ENCODE measurements around the gene CLOCK.

The CLOCK gene

GRCh38 chr4:55539658-55540057, 7.1 kb downstream of the CLOCK start:
- no peak for DNase-seq

- DNase-seq: no peak
Measured at GRCh38 chr4:55538531-55538930, 8.2 kb downstream of the CLOCK start.

GRCh38 chr4:55534306-55534705, 12.4 kb downstream of the CLOCK start:
- DNase-seq: no peak

GRCh38 chr4:55530691-55531090, 16.0 kb downstream of the CLOCK start:
- no peak for DNase-seq

- DNase-seq: no peak
Measured at GRCh38 chr4:55530167-55530566, 16.5 kb downstream of the CLOCK start.

GRCh38 chr4:55528491-55528890, 18.2 kb downstream of the CLOCK start:
- no peak for DNase-seq

GRCh38 chr4:55524844-55525571, 21.7 kb downstream of the CLOCK start:
- DNase-seq: no peak

GRCh38 chr4:55518442-55518841, 28.3 kb downstream of the CLOCK start:
- DNase-seq: no peak

GRCh38 chr4:55517526-55518229, 29.0 kb downstream of the CLOCK start:
- no peak for DNase-seq

- DNase-seq: no peak
Measured at GRCh38 chr4:55512922-55513571, 33.7 kb downstream of the CLOCK start.

GRCh38 chr4:55512077-55512476, 34.6 kb downstream of the CLOCK start:
- DNase-seq: no peak

- DNase-seq: no peak
Measured at GRCh38 chr4:55510685-55511084, 36.0 kb downstream of the CLOCK start.

- DNase-seq: no peak
Measured at GRCh38 chr4:55509266-55509665, 37.4 kb downstream of the CLOCK start.

GRCh38 chr4:55507612-55508011, 39.1 kb downstream of the CLOCK start:
- no peak for DNase-seq

GRCh38 chr4:55503169-55503568, 43.5 kb downstream of the CLOCK start:
- DNase-seq: no peak

- DNase-seq: no peak
Measured at GRCh38 chr4:55500072-55500471, 46.6 kb downstream of the CLOCK start.

GRCh38 chr4:55499495-55499894, 47.2 kb downstream of the CLOCK start:
- no peak for DNase-seq

GRCh38 chr4:55498051-55498450, 48.7 kb downstream of the CLOCK start:
- DNase-seq: no peak

- DNase-seq: no peak
Measured at GRCh38 chr4:55491486-55491885, 55.2 kb downstream of the CLOCK start.

- no peak for DNase-seq
Measured at GRCh38 chr4:55488716-55489115, 58.0 kb downstream of the CLOCK start.

- DNase-seq: no peak
Measured at GRCh38 chr4:55485821-55486220, 60.9 kb downstream of the CLOCK start.

GRCh38 chr4:55483315-55483714, 63.4 kb downstream of the CLOCK start:
- DNase-seq: no peak

- DNase-seq: no peak
Measured at GRCh38 chr4:55475394-55476243, 71.1 kb downstream of the CLOCK start.

Measured in NCI-H510A (cell line).